ENCODE data around the gene ZNF319. TPM values are rescaled to one million over a fixed set of nuclear protein-coding genes. Genes with fewer than 3 reads are reported as not detected.
A peak's percentile ranks its signal among the peaks of the same experiment; 100 is the strongest.

Gene ZNF319
- total RNA-seq, 1 donor from 2014 or later, result 7.9 TPM

DNA sequence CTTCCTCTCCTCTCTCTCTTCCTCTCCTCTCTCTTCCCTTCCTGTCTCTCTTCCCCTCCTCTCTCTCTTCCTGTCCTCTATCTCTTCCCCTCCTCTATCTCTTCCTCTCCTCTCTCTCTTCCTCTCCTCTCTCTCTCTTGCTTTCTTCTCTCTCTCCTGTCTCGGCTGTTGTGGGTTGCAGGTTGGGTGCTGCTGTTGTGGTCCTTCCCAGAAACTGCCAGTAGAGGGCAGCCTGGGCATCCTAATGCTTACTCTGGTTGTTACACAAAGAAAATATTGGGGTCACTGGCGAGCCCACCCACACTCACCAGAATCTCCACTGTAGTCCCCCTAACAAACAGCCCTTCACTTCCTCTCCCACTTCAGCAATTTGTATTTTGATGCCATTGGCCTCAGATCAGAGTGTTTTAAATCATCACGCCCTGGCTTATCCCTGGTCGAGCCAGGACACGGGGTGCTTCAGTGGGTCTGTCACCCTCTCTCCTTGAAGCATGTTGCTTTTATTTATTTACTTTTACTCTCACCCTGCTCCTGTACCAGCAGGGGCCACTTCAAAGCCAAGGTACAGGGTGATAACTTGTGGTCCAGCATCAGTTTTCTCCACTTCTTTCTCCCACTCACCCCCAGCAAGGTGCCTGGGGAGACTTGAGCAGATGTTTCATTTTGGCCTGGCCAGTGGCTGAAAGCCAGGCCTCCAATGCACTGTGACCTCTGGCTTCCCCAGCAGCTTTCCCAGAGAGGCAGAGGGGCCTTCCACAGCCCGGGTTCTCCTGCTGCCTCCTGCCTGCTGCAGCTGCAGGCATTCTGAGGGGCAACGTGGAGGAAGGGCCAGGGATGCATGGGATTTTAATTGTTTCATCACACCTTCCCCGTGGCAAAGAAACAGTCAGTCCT lies 20.4 kb upstream of the ZNF319 start:
- no peaks in the 10 kb centered on the region for H3K27me3 ChIP-seq
- H3K36me3 ChIP-seq, result peaks cover 0 to 20% of the 10 kb centered on the region in 2 donors
- DNase-seq (ENCODE audit: extremely low spot score in 2 of 2), result no peak
- peaks cover 29% of the 10 kb centered on the region for H3K4me1 ChIP-seq
- H3K27ac ChIP-seq, result no peak overlapping the region
- TF ChIP-seq, protein P1, sequence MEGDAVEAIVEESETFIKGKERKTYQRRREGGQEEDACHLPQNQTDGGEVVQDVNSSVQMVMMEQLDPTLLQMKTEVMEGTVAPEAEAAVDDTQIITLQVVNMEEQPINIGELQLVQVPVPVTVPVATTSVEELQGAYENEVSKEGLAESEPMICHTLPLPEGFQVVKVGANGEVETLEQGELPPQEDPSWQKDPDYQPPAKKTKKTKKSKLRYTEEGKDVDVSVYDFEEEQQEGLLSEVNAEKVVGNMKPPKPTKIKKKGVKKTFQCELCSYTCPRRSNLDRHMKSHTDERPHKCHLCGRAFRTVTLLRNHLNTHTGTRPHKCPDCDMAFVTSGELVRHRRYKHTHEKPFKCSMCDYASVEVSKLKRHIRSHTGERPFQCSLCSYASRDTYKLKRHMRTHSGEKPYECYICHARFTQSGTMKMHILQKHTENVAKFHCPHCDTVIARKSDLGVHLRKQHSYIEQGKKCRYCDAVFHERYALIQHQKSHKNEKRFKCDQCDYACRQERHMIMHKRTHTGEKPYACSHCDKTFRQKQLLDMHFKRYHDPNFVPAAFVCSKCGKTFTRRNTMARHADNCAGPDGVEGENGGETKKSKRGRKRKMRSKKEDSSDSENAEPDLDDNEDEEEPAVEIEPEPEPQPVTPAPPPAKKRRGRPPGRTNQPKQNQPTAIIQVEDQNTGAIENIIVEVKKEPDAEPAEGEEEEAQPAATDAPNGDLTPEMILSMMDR (IDR thresholded peaks at IDR 0.05), result peak; percentile 66 to 79 (median 76)
- TF ChIP-seq POLR2A (IDR thresholded peaks at IDR 0.05), result no peak
- H3K4me3 ChIP-seq, result no peak overlapping the region
- intact Hi-C loops (cut with DNase I), result loop anchor here (5.0 kb wide), 1 partner anchor 101 kb away; no protein-coding TSS in a partner anchor
- H3K9me3 ChIP-seq, result no peaks in the 10 kb centered on the region

DNA sequence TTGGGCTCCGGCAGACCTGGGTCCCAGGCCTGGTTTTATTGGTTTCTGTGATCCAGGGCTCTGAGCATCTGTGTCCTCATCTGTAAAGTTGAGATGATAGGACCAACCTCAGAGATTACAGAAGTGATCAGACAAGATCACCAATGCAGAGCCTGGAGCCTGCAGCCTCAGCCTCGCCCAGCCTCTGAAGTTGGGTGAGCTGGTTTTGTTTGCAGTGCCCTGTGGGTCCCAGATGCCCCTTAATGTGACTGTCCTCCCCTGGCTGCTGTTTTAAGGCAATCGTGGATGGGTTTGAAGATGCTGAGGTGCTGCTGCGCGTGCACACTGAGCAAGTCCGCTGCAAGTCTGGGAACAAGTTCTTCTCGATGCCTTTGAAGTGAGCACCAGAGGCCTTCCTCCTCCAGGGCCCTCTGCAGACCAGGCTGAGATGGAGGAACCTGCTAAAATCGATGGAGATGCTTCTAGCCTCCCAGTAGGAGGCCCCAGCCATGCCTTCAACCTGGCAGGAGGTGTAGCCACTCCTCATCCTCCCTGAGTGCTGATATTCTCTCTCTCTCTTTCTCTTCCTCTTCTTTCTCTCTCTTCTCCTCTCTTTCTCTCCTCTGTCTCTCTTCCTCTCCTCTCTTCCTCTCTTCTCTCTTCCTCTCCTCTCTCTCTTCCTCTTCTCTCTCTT lies 19.5 kb upstream of the ZNF319 start:
- Histone ChIP-seq H3K4me3 (no peak overlapping the region), H3K36me3 (peaks cover 0 to 20% of the 10 kb centered on the region in 2 donors), H3K27me3 (no peaks in the 10 kb centered on the region), H3K9me3 (no peaks in the 10 kb centered on the region), H3K4me1 (peaks cover 24% of the 10 kb centered on the region), H3K27ac (no peak overlapping the region)
- no peak for DNase-seq (ENCODE audit: extremely low spot score in 2 of 2)
- TF ChIP-seq POLR2A (IDR thresholded peaks at IDR 0.05) (no peak), POLR2AphosphoS5 (IDR thresholded peaks at IDR 0.05; ENCODE audit: insufficient read depth in 1 of 2, low read depth in 1 of 2) (no peak)
- TF ChIP-seq, protein P1 (IDR thresholded peaks at IDR 0.05), result no peak
- intact Hi-C loops (cut with DNase I), result loop anchor here (5.0 kb wide), 1 partner anchor 102 kb away; no protein-coding TSS in a partner anchor

DNA sequence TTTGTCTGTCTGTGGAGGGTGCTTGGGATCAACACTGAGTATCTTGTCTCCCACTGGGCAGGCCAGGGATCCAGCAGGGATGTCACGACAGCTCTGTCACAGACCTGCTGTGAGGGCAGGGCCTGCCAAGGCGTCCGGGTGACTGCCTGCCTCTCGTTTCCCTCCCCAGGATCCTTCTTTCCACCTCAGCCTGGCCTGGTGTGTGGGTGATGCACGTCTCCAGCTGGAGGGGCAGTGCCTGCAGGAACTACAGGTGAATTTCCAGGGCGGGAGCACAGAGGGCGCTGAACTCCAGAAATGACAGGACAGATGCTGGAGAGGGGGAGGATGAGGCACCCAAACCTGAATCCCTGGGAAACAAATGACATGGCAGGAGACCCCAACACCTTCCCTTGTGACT lies 18.3 kb upstream of the ZNF319 start:
- Histone ChIP-seq H3K36me3 (peaks cover 0 to 20% of the 10 kb centered on the region in 2 donors), H3K9me3 (no peaks in the 10 kb centered on the region), H3K4me1 (peaks cover 16% of the 10 kb centered on the region), H3K27ac (no peak overlapping the region), H3K4me3 (no peak overlapping the region), H3K27me3 (no peaks in the 10 kb centered on the region)
- no peak for DNase-seq (ENCODE audit: extremely low spot score in 2 of 2)
- TF ChIP-seq, protein P1 (IDR thresholded peaks at IDR 0.05), result no peak
- no peak for TF ChIP-seq POLR2AphosphoS5 (IDR thresholded peaks at IDR 0.05; ENCODE audit: insufficient read depth in 1 of 2, low read depth in 1 of 2)
- no peak for TF ChIP-seq POLR2A (IDR thresholded peaks at IDR 0.05)
- intact Hi-C loops (cut with DNase I), result no loop called here

DNA sequence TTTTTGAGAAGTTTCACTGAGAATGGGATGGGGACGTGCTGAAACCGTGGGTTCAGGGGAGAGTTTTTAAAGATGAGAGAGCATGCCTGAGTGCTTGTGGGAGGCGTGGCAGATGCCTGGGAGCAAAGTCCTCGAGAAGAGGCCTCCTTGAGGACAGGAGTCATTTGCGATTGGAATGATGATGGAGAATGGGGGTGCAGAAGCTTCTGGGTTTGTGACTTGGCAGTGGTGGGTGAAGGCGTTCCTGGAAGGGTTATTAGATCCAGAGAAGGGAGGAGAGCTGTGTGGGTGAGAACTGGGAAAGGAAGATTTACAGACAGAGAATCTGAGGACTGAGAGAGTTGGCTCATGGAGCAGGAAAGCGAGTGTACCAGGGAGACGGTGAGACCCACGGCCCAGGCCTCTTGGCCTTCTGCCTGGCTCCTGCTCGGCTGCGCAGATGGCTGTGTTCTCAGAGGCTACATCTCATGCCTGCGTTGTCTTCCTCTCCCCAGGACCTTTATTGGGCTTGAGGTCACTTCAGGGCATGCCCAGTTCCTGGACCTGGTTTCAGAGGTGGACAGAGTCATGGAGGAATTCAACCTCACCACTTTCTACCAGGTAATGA lies 16.5 kb upstream of the ZNF319 start:
- intact Hi-C loops (cut with DNase I), result no loop called here
- no peaks in the 10 kb centered on the region for H3K27me3 ChIP-seq
- H3K27ac ChIP-seq, result no peak overlapping the region
- H3K9me3 ChIP-seq, result no peaks in the 10 kb centered on the region
- peaks cover 2% of the 10 kb centered on the region for H3K4me1 ChIP-seq
- TF ChIP-seq, protein P1 (IDR thresholded peaks at IDR 0.05), result no peak
- no peak for TF ChIP-seq POLR2AphosphoS5 (IDR thresholded peaks at IDR 0.05; ENCODE audit: insufficient read depth in 1 of 2, low read depth in 1 of 2)
- no peak for TF ChIP-seq POLR2A (IDR thresholded peaks at IDR 0.05)
- H3K36me3 ChIP-seq, result peaks cover 0 to 28% of the 10 kb centered on the region in 2 donors
- H3K4me3 ChIP-seq, result no peak overlapping the region
- no peak for DNase-seq (ENCODE audit: extremely low spot score in 2 of 2)

All from vagina (tissue), 2 donors.